ENCODE data around the gene SORCS3. TPM values are rescaled to one million over a fixed set of nuclear protein-coding genes. Genes with fewer than 3 reads are reported as not detected.

Gene SORCS3
- total RNA-seq, 1 experiment from 2014 or later: 0.18 TPM

- Mint-ChIP-seq H3K27ac (ENCODE audit: unreplicated experiment) (no peak overlapping the region), H3K4me1 (ENCODE audit: low read depth, unreplicated experiment) (no peaks in the 10 kb centered on the region), H3K36me3 (ENCODE audit: insufficient read depth, unreplicated experiment) (no peaks in the 10 kb centered on the region), H3K4me3 (ENCODE audit: unreplicated experiment) (no peak overlapping the region), H3K27me3 (ENCODE audit: insufficient read depth, unreplicated experiment) (peaks cover 15% of the 10 kb centered on the region), H3K9me3 (ENCODE audit: unreplicated experiment) (no peaks in the 10 kb centered on the region)
- no peaks in the 10 kb centered on the region for H3K9me3 ChIP-seq
- H3K36me3 ChIP-seq (ENCODE audit: control insufficient read depth, insufficient read depth, low read length): no peaks in the 10 kb centered on the region
- TF ChIP-seq CTCF (IDR thresholded peaks at IDR 0.05; ENCODE audit: insufficient read depth in 1 of 2, low read depth in 1 of 2, low read length in 1 of 2, severe bottlenecking in 1 of 2, unreplicated experiment in 1 of 2): no peak
- H3K4me1 ChIP-seq: no peaks in the 10 kb centered on the region
- H3K4me3 ChIP-seq (ENCODE audit: low read depth, low read length): no peak overlapping the region
- ChIA-PET CTCF (no interaction called here), POLR2A (no interaction called here)
- intact Hi-C loops (cut with micrococcal nuclease; ENCODE audit: unreplicated experiment): no loop called here
- no peaks in the 10 kb centered on the region for H3K27me3 ChIP-seq (replicated peaks; ENCODE audit: control insufficient read depth, insufficient read depth, low read length)
- BruUV-seq (replicated peaks): no TSS peak
- no peak for DNase-seq
Measured at GRCh38 chr10:105070249-105070648, 429.2 kb downstream of the SORCS3 start.

GRCh38 chr10:105070952-105071351 is 429.9 kb downstream of the SORCS3 start:
- H3K27me3 Mint-ChIP-seq (ENCODE audit: insufficient read depth, unreplicated experiment): peaks cover 15% of the 10 kb centered on the region
- no peak overlapping the region for H3K4me3 ChIP-seq (ENCODE audit: low read depth, low read length)
- no peak for TF ChIP-seq CTCF (IDR thresholded peaks at IDR 0.05; ENCODE audit: insufficient read depth in 1 of 2, low read depth in 1 of 2, low read length in 1 of 2, severe bottlenecking in 1 of 2, unreplicated experiment in 1 of 2)
- POLR2A ChIA-PET: no interaction called here
- no peaks in the 10 kb centered on the region for H3K36me3 ChIP-seq (ENCODE audit: control insufficient read depth, insufficient read depth, low read length)
- no peaks in the 10 kb centered on the region for H3K27me3 ChIP-seq (replicated peaks; ENCODE audit: control insufficient read depth, insufficient read depth, low read length)
- H3K9me3 Mint-ChIP-seq (ENCODE audit: unreplicated experiment): no peaks in the 10 kb centered on the region
- no peaks in the 10 kb centered on the region for H3K4me1 ChIP-seq
- H3K27ac Mint-ChIP-seq (ENCODE audit: unreplicated experiment): no peak overlapping the region
- CTCF ChIA-PET: no interaction called here
- intact Hi-C loops (cut with micrococcal nuclease; ENCODE audit: unreplicated experiment): no loop called here
- DNase-seq: no peak
- H3K36me3 Mint-ChIP-seq (ENCODE audit: insufficient read depth, unreplicated experiment): no peaks in the 10 kb centered on the region
- no peak overlapping the region for H3K4me3 Mint-ChIP-seq (ENCODE audit: unreplicated experiment)
- no peaks in the 10 kb centered on the region for H3K9me3 ChIP-seq
- no TSS peak for BruUV-seq (replicated peaks)
- no peaks in the 10 kb centered on the region for H3K4me1 Mint-ChIP-seq (ENCODE audit: low read depth, unreplicated experiment)

GRCh38 chr10:105071980-105072379 is 430.9 kb downstream of the SORCS3 start:
- Histone ChIP-seq H3K36me3 (ENCODE audit: control insufficient read depth, insufficient read depth, low read length) (no peaks in the 10 kb centered on the region), H3K9me3 (no peaks in the 10 kb centered on the region), H3K4me1 (no peaks in the 10 kb centered on the region), H3K4me3 (ENCODE audit: low read depth, low read length) (no peak overlapping the region), H3K27me3 (replicated peaks; ENCODE audit: control insufficient read depth, insufficient read depth, low read length) (no peaks in the 10 kb centered on the region)
- ChIA-PET CTCF (no interaction called here), POLR2A (no interaction called here)
- H3K27ac Mint-ChIP-seq (ENCODE audit: unreplicated experiment): no peak overlapping the region
- DNase-seq: no peak
- BruUV-seq (replicated peaks): no TSS peak
- H3K9me3 Mint-ChIP-seq (ENCODE audit: unreplicated experiment): no peaks in the 10 kb centered on the region
- H3K27me3 Mint-ChIP-seq (ENCODE audit: insufficient read depth, unreplicated experiment): peaks cover 19% of the 10 kb centered on the region
- intact Hi-C loops (cut with micrococcal nuclease; ENCODE audit: unreplicated experiment): no loop called here
- no peaks in the 10 kb centered on the region for H3K36me3 Mint-ChIP-seq (ENCODE audit: insufficient read depth, unreplicated experiment)
- no peak for TF ChIP-seq CTCF (IDR thresholded peaks at IDR 0.05; ENCODE audit: insufficient read depth in 1 of 2, low read depth in 1 of 2, low read length in 1 of 2, severe bottlenecking in 1 of 2, unreplicated experiment in 1 of 2)
- H3K4me3 Mint-ChIP-seq (ENCODE audit: unreplicated experiment): no peak overlapping the region
- H3K4me1 Mint-ChIP-seq (ENCODE audit: low read depth, unreplicated experiment): no peaks in the 10 kb centered on the region

Data from Caco-2 (cell line).